ENCODE results near the gene TEAD4. TPM values are rescaled to one million over a fixed set of nuclear protein-coding genes. Genes with fewer than 3 reads are reported as not detected.

TEAD4 gene
- total and polyA plus RNA-seq, 10 donors, result 5.1 to 24.2 (median 17.4) TPM

GRCh38 chr12:2982361-2982760 is 23.2 kb downstream of the TEAD4 start:
- Histone ChIP-seq H3K4me3 (no peak overlapping the region), H3K36me3 (peaks cover 0 to 17% (median 0%) of the 10 kb centered on the region in 6 donors), H3K27ac (no peak overlapping the region), H3K4me1 (no peaks in the 10 kb centered on the region), H3K9me3 (no peaks in the 10 kb centered on the region), H3K27me3 (replicated peaks in 1 of 7) (no peaks in the 10 kb centered on the region)
- 90 to 96% (median 94%) methylated on average over 11 to 13 of the region's 13 CpGs for WGBS, 5 donors
- TF ChIP-seq POLR2A (IDR thresholded peaks at IDR 0.05) (no peak), POLR2AphosphoS5 (IDR thresholded peaks at IDR 0.05) (no peak), CTCF (IDR thresholded peaks at IDR 0.05 in 8 of 11, conservative IDR thresholded peaks at IDR 0.05 in 3 of 11) (no peak)
- intact Hi-C loops (cut with DNase I; ENCODE audit: low total_unique reads), result no loop called here
- no peak for DNase-seq

GRCh38 chr12:2984249-2984648 is 25.1 kb downstream of the TEAD4 start:
- H3K9me3 ChIP-seq, result peaks cover 0 to 5% (median under 1%) of the 10 kb centered on the region in 8 donors
- no peak for TF ChIP-seq POLR2A (IDR thresholded peaks at IDR 0.05)
- TF ChIP-seq POLR2AphosphoS5 (IDR thresholded peaks at IDR 0.05), result no peak
- no peak for TF ChIP-seq CTCF (IDR thresholded peaks at IDR 0.05 in 8 of 11, conservative IDR thresholded peaks at IDR 0.05 in 3 of 11)
- H3K27ac ChIP-seq, result no peak overlapping the region
- no peak overlapping the region for H3K4me3 ChIP-seq
- no peaks in the 10 kb centered on the region for H3K4me1 ChIP-seq
- no peaks in the 10 kb centered on the region for H3K27me3 ChIP-seq (replicated peaks in 1 of 7)
- H3K36me3 ChIP-seq, result peaks cover 0 to 14% (median 0%) of the 10 kb centered on the region in 6 donors
- intact Hi-C loops (cut with DNase I; ENCODE audit: low total_unique reads), result no loop called here
- DNase-seq, result no peak
- 61 to 71% (median 65%) methylated on average over 5 of the region's 5 CpGs for WGBS, 5 donors

GRCh38 chr12:2984698-2985097 is 25.5 kb downstream of the TEAD4 start:
- TF ChIP-seq POLR2A (IDR thresholded peaks at IDR 0.05) (no peak), POLR2AphosphoS5 (IDR thresholded peaks at IDR 0.05) (no peak), CTCF (IDR thresholded peaks at IDR 0.05 in 8 of 11, conservative IDR thresholded peaks at IDR 0.05 in 3 of 11) (no peak)
- no peak for DNase-seq
- no peak overlapping the region for H3K27ac ChIP-seq
- H3K9me3 ChIP-seq, result peaks cover 0 to 10% (median 5%) of the 10 kb centered on the region in 8 donors
- peaks cover 0 to 10% (median 0%) of the 10 kb centered on the region in 6 donors for H3K36me3 ChIP-seq
- intact Hi-C loops (cut with DNase I; ENCODE audit: low total_unique reads), result no loop called here
- H3K27me3 ChIP-seq (replicated peaks in 1 of 7), result no peaks in the 10 kb centered on the region
- no peak overlapping the region for H3K4me3 ChIP-seq
- WGBS, 5 donors, result 94 to 100% (median 95%) methylated on average over 1 of the region's 1 CpG
- no peaks in the 10 kb centered on the region for H3K4me1 ChIP-seq

- no peak for DNase-seq
- Histone ChIP-seq H3K27ac (no peak overlapping the region), H3K4me3 (no peak overlapping the region), H3K9me3 (peaks cover 0 to 15% (median 10%) of the 10 kb centered on the region in 8 donors), H3K36me3 (peaks cover 0 to 6% (median 0%) of the 10 kb centered on the region in 6 donors), H3K27me3 (replicated peaks in 1 of 7) (no peaks in the 10 kb centered on the region), H3K4me1 (no peaks in the 10 kb centered on the region)
- intact Hi-C loops (cut with DNase I; ENCODE audit: low total_unique reads), result no loop called here
- WGBS, 5 donors, result 67 to 80% (median 73%) methylated on average over 3 of the region's 3 CpGs
- TF ChIP-seq CTCF (IDR thresholded peaks at IDR 0.05 in 8 of 11, conservative IDR thresholded peaks at IDR 0.05 in 3 of 11) (no peak), POLR2AphosphoS5 (IDR thresholded peaks at IDR 0.05) (no peak), POLR2A (IDR thresholded peaks at IDR 0.05) (no peak)
Observed at GRCh38 chr12:2986876-2987275, 27.7 kb downstream of the TEAD4 start.

Data from spleen (tissue), 11 donors.